Activated CD4-positive, alpha-beta memory T cell treated with anti-CD3 and anti-CD28 coated beads, Interleukin-2, amount 10 ng/mL, durations not matched to agents 7 days and 5 days (primary cell): ENCODE results near the gene D2HGDH. TPM values are rescaled to one million over a fixed set of nuclear protein-coding genes. Genes with fewer than 3 reads are reported as not detected.
"Not testable (repeated sequence)": the region's sequence is repeated elsewhere in the genome, so short reads cannot be mapped to it uniquely, and the experiment has no call there.

Source experiments
- CTCF ChIA-PET: fragments of 350-600 bp; sonication (Branson Sonifier 250); formaldehyde crosslinking; loops from one replicate; lab custom pipeline; 2021; ENCODE audit warnings: antibody characterized with exemption, inconsistent platforms; lab: Charles Lee
- POLR2A ChIA-PET: fragments of 350-600 bp; sonication (Branson Sonifier 250); formaldehyde crosslinking; loops from one replicate; lab custom pipeline; 2021; ENCODE audit warnings: antibody characterized with exemption; lab: Charles Lee
- DNase-seq: peaks from one replicate; pipeline ENCODE4 v3.0.0-alpha.2; 2020
- H3K27ac Mint-ChIP-seq: one replicate; pipeline ENCODE4 v1.8.0; 2021; ENCODE audit warnings: mild to moderate bottlenecking, mixed read lengths
- H3K27me3 Mint-ChIP-seq: one replicate; pipeline ENCODE4 v1.8.0; 2021; ENCODE audit warnings: mixed read lengths
- H3K36me3 Mint-ChIP-seq: one replicate; pipeline ENCODE4 v1.8.0; 2021; ENCODE audit warnings: low read depth, mixed read lengths
- H3K4me1 Mint-ChIP-seq: one replicate; pipeline ENCODE4 v1.8.0; 2021; ENCODE audit warnings: mixed read lengths
- H3K4me3 Mint-ChIP-seq: one replicate; pipeline ENCODE4 v1.8.0; 2021; ENCODE audit warnings: mild to moderate bottlenecking, mixed read lengths
- H3K9me3 Mint-ChIP-seq: one replicate; pipeline ENCODE4 v1.8.0; 2021; ENCODE audit warnings: mixed read lengths
- total RNA-seq, 2 experiments: library from RNA; stranded (reverse); gene quantifications; one replicate each; pipeline ENCODE4 v1.2.3, GENCODE V29; 2021

Gene D2HGDH
- total RNA-seq, 2 experiments from 2014 or later: 24.6 to 25.0 TPM

- Mint-ChIP-seq H3K4me1 (peaks cover 7% of the 10 kb centered on the region), H3K27me3 (no peaks in the 10 kb centered on the region), H3K36me3 (peaks cover 17% of the 10 kb centered on the region), H3K27ac (no peak overlapping the region), H3K4me3 (no peak overlapping the region), H3K9me3 (no peaks in the 10 kb centered on the region)
- DNase-seq: no peak
- POLR2A ChIA-PET: no interaction called here
- CTCF ChIA-PET: no interaction called here
Measured at GRCh38 chr2:241753493-241753892, 19.1 kb downstream of the D2HGDH start.

GRCh38 chr2:241754042-241754441 lies 19.6 kb downstream of the D2HGDH start:
- DNase-seq: no peak
- H3K36me3 Mint-ChIP-seq: peaks cover 14% of the 10 kb centered on the region
- H3K9me3 Mint-ChIP-seq: no peaks in the 10 kb centered on the region
- no peak overlapping the region for H3K4me3 Mint-ChIP-seq
- CTCF ChIA-PET: no interaction called here
- no peaks in the 10 kb centered on the region for H3K27me3 Mint-ChIP-seq
- no peak overlapping the region for H3K27ac Mint-ChIP-seq
- POLR2A ChIA-PET: interaction anchor here (1.4 kb wide), 1 partner anchor 10 kb away, joined by 3 read pairs; no protein-coding TSS in a partner anchor
- H3K4me1 Mint-ChIP-seq: peaks cover 11% of the 10 kb centered on the region

GRCh38 chr2:241755166-241755565 lies 20.7 kb downstream of the D2HGDH start:
- Mint-ChIP-seq H3K27ac (no peak overlapping the region), H3K4me1 (peaks cover 19% of the 10 kb centered on the region), H3K27me3 (no peaks in the 10 kb centered on the region), H3K36me3 (peaks cover 15% of the 10 kb centered on the region), H3K4me3 (no peak overlapping the region), H3K9me3 (peaks cover 2% of the 10 kb centered on the region)
- no peak for DNase-seq
- ChIA-PET POLR2A (interaction anchor here (1.4 kb wide), 1 partner anchor 12 kb away, joined by 3 read pairs; no protein-coding TSS in a partner anchor), CTCF (no interaction called here)

DNA sequence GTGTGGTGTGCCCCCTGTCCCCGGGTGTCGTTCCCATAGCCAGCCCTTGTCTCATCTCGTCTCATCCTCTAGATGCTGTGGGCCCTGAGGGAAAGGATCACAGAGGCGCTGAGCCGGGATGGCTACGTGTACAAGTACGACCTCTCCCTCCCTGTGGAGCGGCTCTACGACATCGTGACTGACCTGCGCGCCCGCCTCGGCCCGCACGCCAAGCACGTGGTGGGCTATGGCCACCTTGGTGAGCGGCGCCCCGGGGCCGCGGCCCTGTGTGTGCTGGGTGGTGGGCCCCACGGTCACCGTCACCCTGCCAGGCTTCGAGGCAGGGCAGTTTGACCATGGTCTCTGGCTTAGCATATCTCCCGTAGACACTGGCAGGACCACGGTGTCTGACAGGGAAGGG lies 21.3 kb downstream of the D2HGDH start:
- Mint-ChIP-seq H3K36me3 (peaks cover 17% of the 10 kb centered on the region), H3K27ac (no peak overlapping the region), H3K4me1 (peaks cover 20% of the 10 kb centered on the region), H3K4me3 (no peak overlapping the region), H3K9me3 (peaks cover 4% of the 10 kb centered on the region), H3K27me3 (no peaks in the 10 kb centered on the region)
- POLR2A ChIA-PET: no interaction called here
- CTCF ChIA-PET: interaction anchor here (0.6 kb wide), 1 partner anchor 24 kb away, joined by 4 read pairs; no protein-coding TSS in a partner anchor
- DNase-seq: no peak

DNA sequence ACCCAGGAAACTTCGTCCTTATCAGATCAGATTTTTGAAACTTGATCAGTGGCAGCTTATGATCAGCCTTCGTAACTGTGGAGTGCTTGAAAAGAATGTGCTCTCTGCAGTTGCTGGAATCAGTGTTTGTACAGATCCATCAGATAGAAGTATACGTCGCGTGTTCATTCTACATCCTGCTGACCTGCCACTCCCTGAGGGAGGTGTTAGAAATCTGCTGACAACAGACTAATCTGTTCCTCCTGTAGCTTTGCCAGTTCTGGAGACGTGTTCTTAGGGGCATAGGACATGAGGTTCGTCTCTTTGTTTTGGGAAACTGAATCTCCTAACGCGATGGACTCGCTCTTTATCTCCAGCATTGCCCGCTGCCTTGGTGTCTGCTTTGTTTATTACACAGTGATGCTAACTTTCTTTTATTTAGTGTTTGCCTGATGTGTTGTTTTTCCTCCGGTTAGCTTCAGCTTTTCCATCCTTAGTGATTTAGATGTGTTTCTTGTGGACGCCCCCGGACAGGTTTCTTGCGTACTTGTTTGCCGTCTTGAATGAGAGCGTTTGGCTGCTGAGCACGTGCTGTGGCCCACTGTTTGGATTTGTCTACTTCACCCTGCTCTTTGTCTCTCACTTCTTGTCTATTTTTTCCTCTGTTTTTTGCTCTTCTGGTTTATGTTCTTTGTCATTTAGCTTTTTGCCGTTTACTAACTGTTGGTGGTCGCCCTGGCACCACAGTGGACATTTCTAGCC lies 24.8 kb downstream of the D2HGDH start:
- H3K36me3 Mint-ChIP-seq: peaks cover 22% of the 10 kb centered on the region

DNA sequence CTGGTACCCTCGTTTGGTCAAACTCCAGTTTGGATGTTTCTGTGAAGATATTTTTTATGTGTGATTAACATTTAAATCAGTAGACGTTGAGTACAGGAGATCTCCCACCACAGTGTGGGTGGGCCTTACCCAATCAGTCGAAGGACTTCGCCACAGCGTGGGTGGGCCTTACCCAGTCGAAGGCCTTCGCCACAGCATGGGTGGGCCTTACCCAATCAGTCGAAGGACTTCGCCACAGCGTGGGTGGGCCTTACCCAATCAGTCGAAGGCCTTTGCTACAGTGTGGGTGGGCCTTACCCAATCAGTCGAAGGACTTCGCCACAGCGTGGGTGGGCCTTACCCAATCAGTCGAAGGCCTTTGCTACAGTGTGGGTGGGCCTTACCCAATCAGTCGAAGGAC lies 25.5 kb downstream of the D2HGDH start:
- H3K4me3 Mint-ChIP-seq: peak overlapping the region; percentile 1
- H3K27ac Mint-ChIP-seq: peak overlapping the region; percentile 70
- H3K4me1 Mint-ChIP-seq: peaks cover 57% of the 10 kb centered on the region
- H3K36me3 Mint-ChIP-seq: peaks cover 21% of the 10 kb centered on the region
- H3K9me3 Mint-ChIP-seq, CTCF ChIA-PET, DNase-seq, H3K27me3 Mint-ChIP-seq: not testable (repeated sequence)
- POLR2A ChIA-PET: interaction anchor here (2.4 kb wide), 1 partner anchor 25 kb away, joined by 9 read pairs; the partner anchor contains the start of gene D2HGDH

More for the DNA sequence above, 24.8 kb downstream of the D2HGDH start:
- Mint-ChIP-seq H3K4me1 (peaks cover 52% of the 10 kb centered on the region), H3K4me3 (peak overlapping the region; percentile 1), H3K9me3 (peaks cover 4% of the 10 kb centered on the region), H3K27me3 (no peaks in the 10 kb centered on the region), H3K27ac (peak overlapping the region; percentile 70)
- CTCF ChIA-PET: interaction anchor here (0.7 to 1.0 kb wide), 3 partner anchors 12 to 149 kb away, joined by 3 read pairs; no protein-coding TSS in a partner anchor
- POLR2A ChIA-PET: interaction anchor here (2.4 to 2.5 kb wide), 2 partner anchors 19 to 24 kb away, joined by 9 read pairs; partner anchors contain the start of gene D2HGDH
- no peak for DNase-seq

DNA sequence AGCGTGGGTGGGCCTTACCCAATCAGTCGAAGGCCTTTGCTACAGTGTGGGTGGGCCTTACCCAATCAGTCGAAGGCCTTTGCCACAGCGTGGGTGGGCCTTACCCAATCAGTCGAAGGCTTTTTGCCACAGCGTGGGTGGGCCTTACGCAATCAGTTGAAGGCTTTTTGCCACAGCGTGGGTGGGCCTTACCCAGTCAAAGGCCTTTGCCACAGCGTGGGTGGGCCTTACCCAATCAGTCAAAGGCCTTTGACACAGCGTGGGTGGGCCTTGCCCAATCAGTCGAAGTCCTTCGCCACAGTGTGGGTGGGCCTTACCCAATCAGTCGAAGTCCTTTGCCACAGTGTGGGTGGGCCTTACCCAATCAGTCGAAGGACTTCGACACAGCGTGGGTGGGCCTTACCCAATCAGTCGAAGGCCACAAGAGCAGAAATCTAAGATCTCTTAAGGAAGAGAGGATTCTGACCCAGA lies 25.9 kb downstream of the D2HGDH start:
- peaks cover 21% of the 10 kb centered on the region for H3K36me3 Mint-ChIP-seq
- no peak for DNase-seq
- no peak overlapping the region for H3K4me3 Mint-ChIP-seq
- H3K4me1 Mint-ChIP-seq: peaks cover 57% of the 10 kb centered on the region
- no peaks in the 10 kb centered on the region for H3K27me3 Mint-ChIP-seq
- H3K9me3 Mint-ChIP-seq: peaks cover 4% of the 10 kb centered on the region
- H3K27ac Mint-ChIP-seq: peak overlapping the region; percentile 27
- CTCF ChIA-PET: no interaction called here
- POLR2A ChIA-PET: no interaction called here

DNA sequence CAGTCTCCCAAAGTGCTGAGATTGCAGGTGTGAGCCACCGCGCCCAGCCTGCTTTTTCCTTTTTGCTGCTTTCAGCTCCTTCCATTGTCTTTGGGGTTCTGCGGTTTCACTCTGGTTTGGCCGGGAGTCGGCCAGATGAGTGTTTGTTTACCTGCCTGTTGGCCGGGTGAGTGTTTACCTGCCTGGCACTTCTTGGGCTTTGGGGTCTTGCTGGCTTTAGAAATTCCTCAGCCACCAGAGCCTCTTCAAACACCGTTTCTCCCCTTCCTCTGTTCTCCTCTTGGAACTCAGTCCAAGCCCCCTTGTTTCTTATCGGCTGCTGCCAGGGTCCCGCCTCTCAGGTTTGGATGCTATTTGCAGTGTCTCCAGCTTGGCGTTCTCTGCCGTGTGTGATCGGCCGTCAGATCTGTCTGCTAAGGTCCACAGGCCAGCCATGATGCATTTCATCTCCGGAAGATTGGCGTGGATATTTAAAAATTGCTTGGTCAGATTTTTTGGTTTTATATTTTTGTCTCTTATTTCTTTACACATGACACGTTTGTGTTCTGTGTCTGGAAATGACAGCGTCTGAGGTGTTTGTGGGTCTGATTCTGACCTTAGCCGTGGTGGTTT lies 28.0 kb downstream of the D2HGDH start:
- ChIA-PET CTCF (interaction anchor here (0.8 to 2.2 kb wide), 5 partner anchors 22 to 116 kb away, joined by 3 to 8 read pairs (median 5); partner anchors contain the start of gene RTP5), POLR2A (interaction anchor here (0.6 to 3.6 kb wide), 15 partner anchors 10 to 128 kb away, joined by 3 to 41 read pairs (median 9); partner anchors contain the start of genes D2HGDH, DTYMK, ING5 and PDCD1)
- peaks cover 21% of the 10 kb centered on the region for H3K36me3 Mint-ChIP-seq
- no peaks in the 10 kb centered on the region for H3K27me3 Mint-ChIP-seq
- peak overlapping the region; percentile 92 for H3K27ac Mint-ChIP-seq
- H3K9me3 Mint-ChIP-seq: peaks cover 4% of the 10 kb centered on the region
- peaks cover 55% of the 10 kb centered on the region for H3K4me1 Mint-ChIP-seq
- DNase-seq: peak; percentile 49
- peak overlapping the region; percentile 45 for H3K4me3 Mint-ChIP-seq

GRCh38 chr2:241762933-241763369 lies 28.5 kb downstream of the D2HGDH start:
- H3K4me1 Mint-ChIP-seq: peaks cover 53% of the 10 kb centered on the region
- ChIA-PET CTCF (interaction anchor here (0.8 to 2.2 kb wide), 5 partner anchors 23 to 116 kb away, joined by 3 to 8 read pairs (median 5); partner anchors contain the start of gene RTP5), POLR2A (interaction anchor here (0.6 to 3.6 kb wide), 16 partner anchors 10 to 129 kb away, joined by 3 to 41 read pairs (median 8); partner anchors contain the start of genes D2HGDH, DTYMK, ING5 and PDCD1)
- H3K36me3 Mint-ChIP-seq: peaks cover 19% of the 10 kb centered on the region
- H3K9me3 Mint-ChIP-seq: peaks cover 4% of the 10 kb centered on the region
- H3K27ac Mint-ChIP-seq: peak overlapping the region; percentile 92
- H3K27me3 Mint-ChIP-seq: no peaks in the 10 kb centered on the region
- peak overlapping the region; percentile 45 for H3K4me3 Mint-ChIP-seq
- peak; percentile 87 for DNase-seq

DNA sequence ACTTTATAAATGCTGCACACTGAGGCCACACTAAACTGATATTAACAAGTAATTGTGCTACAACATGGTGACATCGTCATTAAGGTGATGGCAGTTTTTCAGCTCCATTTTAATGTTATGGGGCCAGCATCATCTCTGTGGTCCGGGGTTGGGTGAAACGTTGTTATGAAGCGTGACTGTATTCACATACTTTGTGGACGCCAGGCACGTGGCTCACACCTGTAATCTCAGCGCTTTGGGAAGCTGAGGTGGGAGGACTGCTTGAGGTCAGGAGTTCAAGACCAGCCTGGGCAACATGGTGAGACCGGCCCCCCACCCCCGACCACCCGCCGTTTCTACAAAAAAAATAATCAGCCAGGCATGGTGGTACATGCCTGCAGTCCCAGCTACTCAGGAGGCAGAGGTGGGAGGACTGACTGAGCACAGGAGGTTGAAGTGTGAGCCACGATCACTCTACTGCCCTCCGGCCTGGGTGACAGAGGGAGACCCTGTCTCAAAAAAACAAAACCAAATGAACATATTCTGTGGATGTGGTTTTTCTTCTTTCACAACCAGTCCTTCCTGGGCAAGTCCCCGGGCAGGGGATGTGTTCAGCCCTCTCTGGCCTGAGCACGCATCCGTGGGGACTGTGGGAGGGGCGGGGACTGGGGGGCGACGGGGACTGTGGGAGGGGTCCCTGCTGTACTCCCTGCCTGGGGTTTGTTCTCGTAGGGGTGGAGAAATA lies 29.3 kb downstream of the D2HGDH start:
- Mint-ChIP-seq H3K9me3 (peaks cover 4% of the 10 kb centered on the region), H3K4me1 (peaks cover 49% of the 10 kb centered on the region), H3K4me3 (peak overlapping the region; percentile 45), H3K27ac (peak overlapping the region; percentile 92), H3K27me3 (no peaks in the 10 kb centered on the region), H3K36me3 (peaks cover 18% of the 10 kb centered on the region)
- no peak for DNase-seq
- POLR2A ChIA-PET: interaction anchor here (0.7 to 3.6 kb wide), 14 partner anchors 9 to 129 kb away, joined by 3 to 41 read pairs (median 10); partner anchors contain the start of genes D2HGDH, DTYMK, ING5 and PDCD1
- CTCF ChIA-PET: interaction anchor here (1.1 to 2.2 kb wide), 4 partner anchors 23 to 81 kb away, joined by 3 to 8 read pairs (median 4); no protein-coding TSS in a partner anchor

DNA sequence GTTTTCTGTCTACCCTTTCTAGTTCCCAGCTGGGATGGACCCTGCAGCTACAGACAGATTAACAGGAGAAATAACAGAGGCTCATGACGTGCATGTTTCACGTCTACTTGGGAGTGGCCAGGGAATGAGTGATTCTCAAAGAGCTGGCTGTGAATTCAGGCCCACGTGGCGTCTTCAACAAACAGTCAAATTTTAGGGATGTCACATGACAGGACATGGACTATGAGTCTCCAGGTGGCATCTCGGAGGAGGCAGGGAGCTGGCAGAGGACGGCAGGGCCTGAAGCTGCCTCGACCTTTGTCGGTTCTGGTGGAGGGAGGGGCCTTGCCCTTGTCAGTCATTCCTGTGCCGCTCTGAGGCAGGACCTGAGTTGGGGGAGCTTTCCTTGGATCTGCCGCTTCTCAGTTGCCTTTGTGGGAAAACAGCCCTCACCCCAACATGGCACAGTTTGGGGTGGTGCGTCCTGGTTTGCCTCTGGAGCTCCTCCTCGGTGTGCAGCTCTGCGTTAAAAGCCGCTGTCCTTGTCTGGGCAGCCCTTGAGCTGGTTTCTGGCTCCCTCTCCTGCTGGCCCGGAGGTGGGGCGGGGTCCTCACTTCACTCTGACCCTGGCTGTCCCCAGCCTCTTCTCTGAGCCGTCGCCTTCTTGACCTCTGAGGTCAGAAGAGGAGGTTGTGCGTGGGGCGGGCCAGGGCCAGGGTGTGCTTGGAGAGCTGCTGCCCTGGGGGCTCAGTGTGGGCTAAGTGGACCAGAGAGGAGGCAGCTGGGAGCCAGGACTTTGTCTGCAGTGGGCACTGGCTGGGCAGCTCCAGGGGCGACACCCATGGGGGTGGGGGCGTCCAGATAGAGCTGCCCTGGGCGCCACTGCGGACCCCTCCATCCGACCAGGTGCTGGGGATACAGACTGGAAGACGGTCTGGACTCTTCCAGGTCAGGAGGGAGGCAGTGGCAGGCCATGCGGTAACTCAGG lies 30.1 kb downstream of the D2HGDH start:
- CTCF ChIA-PET: interaction anchor here (1.1 kb wide), 1 partner anchor 24 kb away, joined by 3 read pairs; no protein-coding TSS in a partner anchor
- no peak overlapping the region for H3K4me3 Mint-ChIP-seq
- no peak overlapping the region for H3K27ac Mint-ChIP-seq
- peaks cover 40% of the 10 kb centered on the region for H3K4me1 Mint-ChIP-seq
- H3K27me3 Mint-ChIP-seq: no peaks in the 10 kb centered on the region
- POLR2A ChIA-PET: interaction anchor here (0.9 to 3.6 kb wide), 11 partner anchors 8 to 130 kb away, joined by 3 to 41 read pairs (median 10); partner anchors contain the start of genes D2HGDH, DTYMK, ING5 and PDCD1
- H3K36me3 Mint-ChIP-seq: peaks cover 13% of the 10 kb centered on the region
- peaks cover 4% of the 10 kb centered on the region for H3K9me3 Mint-ChIP-seq
- DNase-seq: peak; percentile 5
